Stimulated activated CD8-positive, alpha-beta memory T cell treated with anti-CD3 and anti-CD28 coated beads, Interleukin-7, amount 100 ng/mL, for 4 hours (primary cell): Measurements from ENCODE around the gene C1orf74.

ENCODE experiments used
- DNase-seq, 2 donors: peaks; one replicate each; pipeline ENCODE4 v3.0.0-alpha.2; 2020; ENCODE audit warnings: low read depth in 2 of 2

C1orf74 gene

GRCh38 chr1:209784265-209785169 lies at the start of gene C1orf74:
Gene C1orf74, minus strand, starts transcription at chr1:209784559. Its CDS starts 925 bp downstream, at chr1:209783634.
- peak; percentile 99 for DNase-seq

GRCh38 chr1:209831615-209832014 lies 47.3 kb upstream of the C1orf74 start:
- no peak for DNase-seq

- no peak for DNase-seq
Observed at GRCh38 chr1:209830722-209831121, 46.4 kb upstream of the C1orf74 start.

- DNase-seq: no peak
Observed at GRCh38 chr1:209829716-209830115, 45.4 kb upstream of the C1orf74 start.

GRCh38 chr1:209827384-209828262 lies 43.3 kb upstream of the C1orf74 start, which contains the start of gene UTP25:
Gene UTP25, plus strand, starts transcription at chr1:209827972. Its CDS starts 92 bp downstream, at chr1:209828064.
- DNase-seq: peak; percentile 86 to 89

GRCh38 chr1:209825591-209826434 lies 41.5 kb upstream of the C1orf74 start:
- DNase-seq: no peak

- DNase-seq: no peak
Observed at GRCh38 chr1:209823143-209824041, 39.0 kb upstream of the C1orf74 start.

GRCh38 chr1:209822706-209823105 lies 38.3 kb upstream of the C1orf74 start:
- no peak for DNase-seq

- no peak for DNase-seq
Observed at GRCh38 chr1:209820986-209821385, 36.6 kb upstream of the C1orf74 start.

- DNase-seq: no peak
Observed at GRCh38 chr1:209819058-209819457, 34.7 kb upstream of the C1orf74 start.

- DNase-seq: no peak
Observed at GRCh38 chr1:209817691-209818090, 33.3 kb upstream of the C1orf74 start.

- DNase-seq: no peak
Observed at GRCh38 chr1:209816923-209817322, 32.6 kb upstream of the C1orf74 start.

GRCh38 chr1:209815931-209816341 lies 31.6 kb upstream of the C1orf74 start:
- no peak for DNase-seq

GRCh38 chr1:209815490-209815889 lies 31.1 kb upstream of the C1orf74 start:
- DNase-seq: no peak

GRCh38 chr1:209813902-209814301 lies 29.5 kb upstream of the C1orf74 start:
- DNase-seq: no peak

GRCh38 chr1:209810783-209811182 lies 26.4 kb upstream of the C1orf74 start:
- DNase-seq: no peak

GRCh38 chr1:209809611-209810010 lies 25.3 kb upstream of the C1orf74 start:
- DNase-seq: no peak

- no peak for DNase-seq
Observed at GRCh38 chr1:209808059-209808581, 23.8 kb upstream of the C1orf74 start.

- no peak for DNase-seq
Observed at GRCh38 chr1:209807509-209807908, 23.1 kb upstream of the C1orf74 start.
